Measurements from ENCODE around the gene GALNT9. TPM values are rescaled to one million over a fixed set of nuclear protein-coding genes. Genes with fewer than 3 reads are reported as not detected.

The GALNT9 gene
- total RNA-seq, 1 experiment from 2014 or later: 2.6 TPM

- TF ChIP-seq REST (IDR thresholded peaks at IDR 0.05; ENCODE audit: low read depth): no peak
These were observed 115.3 kb downstream of the GALNT9 start (continued) for GRCh38 chr12:132214161-132214476.

GRCh38 chr12:132213359-132214160 is 115.8 kb downstream of the GALNT9 start:
- ATAC-seq (no peak), DNase-seq (ENCODE audit: low read depth, low spot score) (no peak)
- ChIA-PET POLR2A (no interaction called here), CTCF (no interaction called here), RAD21 (ENCODE audit: low non-redundant PET in 1 of 2, low total read pairs in 2 of 2, uncharacterized antibody in 2 of 2, unreplicated experiment in 2 of 2) (no interaction called here)
- intact Hi-C loops (cut with micrococcal nuclease): no loop called here
- Histone ChIP-seq H2AFZ (ENCODE audit: low read depth, low read length, poor library complexity, severe bottlenecking) (no peak overlapping the region), H3K9me2 (ENCODE audit: insufficient read depth) (no peaks in the 10 kb centered on the region), H3K27me3 (ENCODE audit: insufficient read depth, low read length) (no peaks in the 10 kb centered on the region; the same call in 1 of the 2 replicates), H4K20me1 (ENCODE audit: insufficient read depth) (no peaks in the 10 kb centered on the region), H3K9ac (ENCODE audit: low read length) (no peak overlapping the region), H3K4me3 (replicated peaks in 1 of 2; ENCODE audit: low read depth in 1 of 2, low read length in 2 of 2) (no peak overlapping the region), H3K4me2 (ENCODE audit: low read length) (no peak overlapping the region), H3K4me1 (ENCODE audit: control insufficient read depth in 1 of 2, insufficient read depth in 2 of 2, low read length in 2 of 2) (no peaks in the 10 kb centered on the region), H3K79me2 (ENCODE audit: insufficient read depth, low read length) (no peaks in the 10 kb centered on the region), H3K9me3 (ENCODE audit: control insufficient read depth in 1 of 2, insufficient read depth in 1 of 2, low read depth in 1 of 2, low read length in 2 of 2) (no peaks in the 10 kb centered on the region), H3K36me3 (ENCODE audit: control insufficient read depth in 1 of 2, insufficient read depth in 2 of 2, low read length in 2 of 2) (no peaks in the 10 kb centered on the region), H3K27ac (ENCODE audit: low read depth, low read length) (no peak overlapping the region)
- TF ChIP-seq SP1 (IDR thresholded peaks at IDR 0.05; ENCODE audit: low read depth): no peak
- BruUV-seq (replicated peaks): no TSS peak

GRCh38 chr12:132211816-132212215 is 117.6 kb downstream of the GALNT9 start:
- no peak for TF ChIP-seq CEBPB (IDR thresholded peaks at IDR 0.05; ENCODE audit: low read depth)
- no peak for TF ChIP-seq SIN3A (IDR thresholded peaks at IDR 0.05; ENCODE audit: low read depth)
- TF ChIP-seq MAX (IDR thresholded peaks at IDR 0.05): no peak
- TF ChIP-seq SRF (IDR thresholded peaks at IDR 0.05; ENCODE audit: low read depth): no peak
- no peak for TF ChIP-seq ATF3 (IDR thresholded peaks at IDR 0.05)
- no peak for TF ChIP-seq EZH2phosphoT487 (IDR thresholded peaks at IDR 0.05; ENCODE audit: borderline replicate concordance)
- TF ChIP-seq POLR2AphosphoS5 (IDR thresholded peaks at IDR 0.05; ENCODE audit: low read depth, low read length): no peak
- TF ChIP-seq REST (IDR thresholded peaks at IDR 0.05; ENCODE audit: low read depth): no peak
- ChIA-PET RAD21 (ENCODE audit: low non-redundant PET in 1 of 2, low total read pairs in 2 of 2, uncharacterized antibody in 2 of 2, unreplicated experiment in 2 of 2) (no interaction called here), POLR2A (no interaction called here)

More at GRCh38 chr12:132211816-132212215, 117.6 kb downstream of the GALNT9 start:
- CTCF ChIA-PET: no interaction called here
- Histone ChIP-seq H3K4me2 (ENCODE audit: low read length) (no peak overlapping the region), H4K20me1 (ENCODE audit: insufficient read depth) (no peaks in the 10 kb centered on the region), H3K9me3 (ENCODE audit: control insufficient read depth in 1 of 2, insufficient read depth in 1 of 2, low read depth in 1 of 2, low read length in 2 of 2) (no peaks in the 10 kb centered on the region), H2AFZ (ENCODE audit: low read depth, low read length, poor library complexity, severe bottlenecking) (no peak overlapping the region), H3K27me3 (ENCODE audit: insufficient read depth, low read length) (no peaks in the 10 kb centered on the region; the same call in 1 of the 2 replicates), H3K36me3 (ENCODE audit: control insufficient read depth in 1 of 2, insufficient read depth in 2 of 2, low read length in 2 of 2) (no peaks in the 10 kb centered on the region), H3K4me3 (replicated peaks in 1 of 2; ENCODE audit: low read depth in 1 of 2, low read length in 2 of 2) (no peak overlapping the region), H3K9me2 (ENCODE audit: insufficient read depth) (no peaks in the 10 kb centered on the region), H3K79me2 (ENCODE audit: insufficient read depth, low read length) (no peaks in the 10 kb centered on the region), H3K4me1 (ENCODE audit: control insufficient read depth in 1 of 2, insufficient read depth in 2 of 2, low read length in 2 of 2) (no peaks in the 10 kb centered on the region), H3K9ac (ENCODE audit: low read length) (no peak overlapping the region), H3K27ac (ENCODE audit: low read depth, low read length) (no peak overlapping the region)
- intact Hi-C loops (cut with micrococcal nuclease): no loop called here
- DNase-seq (ENCODE audit: low read depth, low spot score) (no peak), ATAC-seq (no peak)
- BruUV-seq (replicated peaks): no TSS peak

All from HCT116 (cell line).